GM19397 (cell line): ENCODE results near the gene TEX264.

Experiments used
- ATAC-seq: cut with Tn5 transposase; IDR thresholded peaks from one replicate; pipeline ENCODE4 v1.9.1; 2021; ENCODE audit warnings: mild to moderate bottlenecking, moderate library complexity; ENCODE audit not compliant: unreplicated experiment

Gene TEX264

GRCh38 chr3:51691949-51692348 lies 20.9 kb downstream of the TEX264 start:
- ATAC-seq, result no peak

- no peak for ATAC-seq
Measured at GRCh38 chr3:51692980-51693395, 21.9 kb downstream of the TEX264 start.

GRCh38 chr3:51696954-51697353 lies 25.9 kb downstream of the TEX264 start:
- no peak for ATAC-seq

- no peak for ATAC-seq
Measured at GRCh38 chr3:51698209-51698608, 27.2 kb downstream of the TEX264 start.

DNA sequence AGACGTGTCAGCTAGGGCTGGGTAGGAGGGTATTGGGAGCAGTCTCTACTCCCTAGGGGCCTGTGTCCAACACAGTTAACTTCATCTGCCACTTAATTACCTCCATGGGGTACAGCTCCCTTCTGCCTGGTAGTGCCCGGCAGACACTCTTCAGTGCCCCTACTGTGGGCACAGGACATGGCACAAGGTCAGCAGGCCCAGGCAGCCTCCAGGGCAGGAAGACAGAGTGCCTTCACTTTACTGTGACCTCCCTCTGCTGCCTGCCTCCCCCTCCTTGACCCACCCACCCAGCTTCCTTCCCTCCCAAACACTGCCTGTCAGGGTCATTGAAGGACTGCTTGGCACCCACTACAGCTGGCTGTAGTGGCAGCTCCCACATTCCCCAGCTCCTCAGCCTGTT lies 29.4 kb downstream of the TEX264 start:
- no peak for ATAC-seq

DNA sequence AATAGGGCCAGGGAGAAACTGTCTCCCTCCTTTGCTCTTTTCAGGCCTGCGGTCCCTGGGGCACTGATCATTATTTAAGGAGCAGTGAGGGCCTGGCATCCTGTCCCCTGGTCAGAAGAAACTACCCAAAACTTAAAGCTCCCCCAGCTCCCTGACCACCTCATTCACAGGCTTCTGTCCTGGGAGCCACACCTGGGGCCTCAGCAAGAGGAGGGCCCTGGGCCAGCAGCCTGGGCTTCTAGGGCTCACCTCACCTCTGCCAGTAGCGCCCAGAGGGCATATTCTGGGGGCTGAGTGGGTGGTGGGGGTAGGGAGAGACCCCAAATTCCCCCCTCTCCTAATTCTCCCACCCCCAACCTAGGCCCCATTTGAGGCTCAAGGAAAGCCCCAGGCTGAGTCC lies 31.1 kb downstream of the TEX264 start:
- ATAC-seq, result no peak

- ATAC-seq, result no peak
Measured at GRCh38 chr3:51703068-51703760, 32.2 kb downstream of the TEX264 start.

- no peak for ATAC-seq
Measured at GRCh38 chr3:51703761-51704510, 32.9 kb downstream of the TEX264 start.

DNA sequence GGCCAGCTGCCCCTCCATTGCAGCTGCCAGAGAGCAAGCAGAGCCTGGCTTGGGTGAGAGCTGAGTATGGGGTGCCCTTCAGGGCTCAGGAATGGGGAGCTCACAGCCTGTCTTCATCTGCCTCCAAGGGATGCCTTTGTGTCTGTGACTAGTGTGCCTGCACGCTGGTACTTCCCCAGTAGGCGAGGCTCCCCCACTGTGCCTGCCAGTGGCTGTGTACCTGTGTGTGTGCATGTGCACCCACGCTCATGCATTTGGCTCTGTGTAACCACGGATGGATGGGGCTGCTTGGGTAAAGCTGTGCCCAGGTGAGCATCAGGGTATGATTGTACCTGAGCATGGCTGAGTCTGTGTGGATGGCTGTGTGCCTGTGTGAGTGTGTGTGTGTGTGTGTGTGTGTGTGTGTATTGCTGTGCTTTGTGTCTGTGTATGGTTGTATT lies 33.5 kb downstream of the TEX264 start:
- ATAC-seq, result no peak

DNA sequence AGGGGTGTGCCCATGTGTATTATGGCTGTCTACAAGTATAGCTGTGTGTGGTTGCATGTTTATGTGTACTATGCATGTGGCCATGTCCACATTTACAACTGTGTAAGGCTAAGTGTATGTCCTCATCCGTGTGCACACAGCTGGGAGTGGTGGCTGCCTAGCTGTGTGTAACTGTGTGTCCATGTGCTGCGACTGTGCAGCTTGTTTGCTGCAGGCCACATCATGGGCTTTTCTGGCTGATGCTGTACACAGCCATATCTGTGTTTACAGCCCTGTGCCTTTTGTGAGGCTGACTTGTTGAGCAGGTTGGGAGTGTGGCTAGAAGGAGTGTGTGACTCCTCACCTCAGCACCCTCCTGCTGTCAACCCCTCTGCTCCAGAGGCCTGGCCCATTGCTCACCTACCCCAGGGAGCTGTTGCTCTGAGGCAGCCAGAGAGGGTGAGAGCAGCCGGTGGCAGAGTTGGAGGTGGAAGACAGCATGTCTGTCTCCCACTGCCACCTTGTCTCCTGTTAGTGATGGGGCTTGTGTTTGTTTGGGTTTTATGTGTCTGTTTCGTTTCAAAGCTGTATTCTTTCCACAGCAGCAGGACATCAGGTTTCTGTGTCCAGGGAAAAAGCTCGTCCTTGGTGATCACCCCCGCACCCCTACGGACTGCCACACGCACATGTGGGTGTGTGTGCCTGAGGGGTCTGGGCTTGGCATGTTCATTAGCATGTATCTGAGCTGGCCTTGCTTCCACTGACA lies 34.4 kb downstream of the TEX264 start:
- ATAC-seq, result no peak

- no peak for ATAC-seq
Measured at GRCh38 chr3:51706021-51706485, 35.0 kb downstream of the TEX264 start.

DNA sequence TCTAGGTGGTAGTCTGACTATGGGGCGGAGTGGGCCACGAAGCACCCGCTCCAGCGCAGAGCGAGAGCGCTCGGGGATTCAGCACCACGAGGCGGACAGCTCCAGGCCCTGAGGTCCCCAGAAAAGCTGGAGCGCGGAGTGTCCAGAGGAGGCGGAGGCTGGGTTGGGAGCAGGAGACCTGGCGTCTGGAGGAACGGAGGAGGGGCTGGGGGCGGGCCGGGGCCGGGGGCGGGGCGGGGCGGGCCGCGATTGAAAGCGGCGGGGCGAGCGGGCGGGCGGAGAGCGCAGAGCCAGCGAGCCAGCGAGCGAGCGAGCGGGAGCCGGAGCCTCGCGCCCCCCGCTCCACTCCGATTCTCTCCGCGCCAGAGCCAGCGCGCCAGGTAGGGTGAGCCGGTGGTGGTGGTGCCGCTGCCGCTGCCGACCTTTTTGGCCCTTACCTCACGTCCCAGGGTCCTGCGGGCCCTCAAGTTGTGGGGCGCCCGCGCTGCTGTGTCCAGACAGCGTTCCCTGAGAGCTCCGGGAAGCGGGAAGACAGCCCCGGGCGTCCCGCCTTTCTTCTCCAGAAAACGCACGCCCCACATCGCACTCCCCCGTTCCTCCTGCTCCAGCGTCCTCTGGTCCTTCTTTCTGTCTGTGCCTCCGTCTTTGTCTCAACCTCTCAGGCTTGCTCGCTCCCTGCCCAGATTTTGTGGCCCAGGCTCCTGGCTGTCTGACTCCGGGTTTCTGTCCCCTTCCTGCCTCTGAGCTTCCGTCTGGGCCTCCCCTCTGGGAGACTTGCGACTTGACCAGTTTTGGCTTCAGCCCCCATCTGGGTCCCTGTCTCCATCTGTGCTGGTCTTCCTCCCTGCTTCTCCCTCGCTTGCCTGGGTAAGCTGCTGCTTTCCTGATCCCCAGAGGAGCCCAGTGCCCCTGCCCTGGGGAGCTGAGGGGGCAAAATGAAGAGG lies 36.0 kb downstream of the TEX264 start, which contains the start of gene GRM2:
Gene GRM2, plus strand, starts transcription at position 281 of the 944 bp plus-strand sequence. CDS start 1,916 bp downstream, outside the sequence.
- ATAC-seq, result no peak

GRCh38 chr3:51708216-51708845 lies 37.3 kb downstream of the TEX264 start:
- ATAC-seq, result no peak

- ATAC-seq, result no peak
Measured at GRCh38 chr3:51709004-51709420, 38.0 kb downstream of the TEX264 start.

GRCh38 chr3:51709675-51710074 lies 38.6 kb downstream of the TEX264 start:
- ATAC-seq, result no peak

DNA sequence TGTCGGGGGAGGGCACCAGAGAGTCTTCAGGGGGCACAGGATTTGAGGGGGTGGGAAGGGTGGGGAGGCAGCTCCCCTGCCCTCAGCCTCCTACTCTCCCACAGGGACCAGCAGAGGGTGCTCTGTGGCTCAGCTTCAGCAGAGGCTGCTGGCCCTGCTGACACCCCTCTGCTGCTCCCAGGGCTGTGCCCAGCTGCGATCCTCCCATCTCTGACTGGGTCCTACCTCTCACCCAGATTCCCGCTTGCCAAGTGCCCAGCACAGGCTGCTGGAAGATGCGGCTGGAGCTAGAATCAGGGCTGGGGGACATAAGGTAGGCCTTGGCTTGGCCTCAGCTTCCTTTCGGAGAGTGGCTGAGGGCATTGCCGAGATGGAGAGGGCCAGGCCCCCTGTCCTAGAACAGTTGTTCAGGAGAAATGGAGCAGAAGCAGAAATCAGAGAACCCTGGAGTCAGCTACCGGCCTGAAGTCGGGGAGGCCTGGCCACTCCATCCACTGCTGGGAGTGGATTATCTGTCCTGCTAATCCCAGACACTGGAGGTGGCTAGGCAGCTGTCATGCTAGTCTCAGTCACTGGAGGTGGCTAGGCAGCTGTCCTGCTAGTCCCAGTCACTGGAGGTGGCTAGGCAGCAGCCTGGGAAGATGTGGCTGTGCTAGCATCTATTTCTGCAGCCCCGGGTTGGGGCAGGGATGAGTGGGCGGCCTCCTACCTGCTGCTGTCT lies 39.7 kb downstream of the TEX264 start:
- no peak for ATAC-seq

- ATAC-seq, result no peak
Measured at GRCh38 chr3:51711352-51712037, 40.4 kb downstream of the TEX264 start.

- ATAC-seq, result no peak
Measured at GRCh38 chr3:51712038-51712420, 41.0 kb downstream of the TEX264 start.

- ATAC-seq, result no peak
Measured at GRCh38 chr3:51712511-51712931, 41.5 kb downstream of the TEX264 start.
